Fibroblast of mammary gland (primary cell): ENCODE measurements around the gene RBFOX1.

Source experiments
- DNase-seq: peaks from one replicate; pipeline ENCODE4 v3.0.0-alpha.2; 2010; ENCODE audit warnings: low read depth
- H3K4me3 ChIP-seq: 2 replicates; pipeline ENCODE4 v1.5.1; 2011; ENCODE audit warnings: low read depth, mild to moderate bottlenecking, low read length, moderate library complexity; ENCODE audit not compliant: control insufficient read depth
- CTCF ChIP-seq: conservative IDR thresholded peaks from 2 replicates; pipeline ENCODE4 v1.5.1; 2011; ENCODE audit warnings: low read depth, low read length, inconsistent platforms; ENCODE audit not compliant: control insufficient read depth, insufficient read depth

The RBFOX1 gene

GRCh38 chr16:7366041-7366440, 33.4 kb downstream of the RBFOX1 start:
- no peak overlapping the region for H3K4me3 ChIP-seq
- no peak for TF ChIP-seq CTCF
- DNase-seq: no peak

DNA sequence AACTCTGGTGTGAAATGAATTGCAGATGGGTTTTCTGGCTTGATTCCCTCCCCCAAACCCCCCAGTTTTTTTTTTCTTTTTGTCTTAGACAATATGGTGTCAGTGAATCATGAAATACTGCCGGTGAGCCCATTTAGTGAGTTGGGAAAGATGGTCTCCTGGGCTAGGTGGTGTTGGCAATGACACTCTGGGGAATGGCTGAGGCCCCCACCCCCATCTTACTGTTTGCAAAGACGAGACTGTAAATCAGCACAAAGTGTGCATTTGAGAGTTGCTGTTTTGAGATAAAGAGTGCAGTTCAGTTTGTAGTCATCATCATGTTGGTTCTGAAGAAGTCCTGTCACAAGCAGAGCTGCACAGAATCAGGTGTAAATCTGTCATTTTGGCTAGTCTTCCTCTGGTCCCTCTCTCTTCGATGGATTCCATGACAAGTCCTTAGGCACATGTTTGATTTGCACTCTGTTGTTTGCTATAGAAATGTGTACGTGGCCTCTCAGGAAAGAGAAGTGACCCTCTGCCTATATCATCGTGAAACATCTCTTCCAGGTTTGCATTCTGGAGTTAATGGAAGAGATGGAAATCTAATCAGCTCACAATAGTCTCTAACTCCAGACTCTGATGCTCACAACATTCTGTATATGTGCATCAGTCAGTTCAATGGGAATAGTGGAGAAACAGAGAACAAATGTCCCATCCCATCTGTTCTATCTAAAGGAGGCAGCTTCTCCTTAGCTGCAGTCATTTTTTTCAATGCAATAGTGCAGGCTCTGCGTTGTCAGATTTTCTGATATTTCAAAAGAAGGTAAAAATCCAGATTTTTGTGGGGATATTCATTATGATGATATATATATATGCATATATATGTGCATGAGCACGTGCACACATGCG, 34.6 kb downstream of the RBFOX1 start:
- TF ChIP-seq CTCF: no peak
- H3K4me3 ChIP-seq: no peak overlapping the region
- no peak for DNase-seq

GRCh38 chr16:7369204-7369603, 36.6 kb downstream of the RBFOX1 start:
- no peak overlapping the region for H3K4me3 ChIP-seq
- TF ChIP-seq CTCF: no peak
- no peak for DNase-seq

DNA sequence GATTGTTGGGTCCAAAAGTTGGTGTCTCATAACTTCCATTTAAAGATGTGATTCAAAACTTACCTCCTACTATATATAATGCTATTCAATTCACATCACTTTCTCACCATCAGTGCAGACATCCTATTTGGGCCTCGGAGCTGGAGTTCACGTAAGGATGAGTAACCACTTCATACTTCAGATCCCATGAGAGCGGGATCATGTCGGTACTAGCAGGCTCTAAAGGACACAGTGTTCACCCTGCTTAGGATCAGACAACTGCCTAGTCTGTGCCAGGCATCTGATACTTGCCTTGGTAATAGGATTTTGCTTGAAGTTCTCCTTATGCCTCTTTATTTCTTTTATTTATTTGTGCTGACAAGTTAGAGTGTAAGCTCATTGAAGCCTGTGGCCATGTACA, 39.5 kb downstream of the RBFOX1 start:
- DNase-seq: no peak
- H3K4me3 ChIP-seq: no peak overlapping the region
- TF ChIP-seq CTCF: no peak

GRCh38 chr16:7373776-7374175, 41.1 kb downstream of the RBFOX1 start:
- DNase-seq: no peak
- no peak for TF ChIP-seq CTCF
- H3K4me3 ChIP-seq: no peak overlapping the region

DNA sequence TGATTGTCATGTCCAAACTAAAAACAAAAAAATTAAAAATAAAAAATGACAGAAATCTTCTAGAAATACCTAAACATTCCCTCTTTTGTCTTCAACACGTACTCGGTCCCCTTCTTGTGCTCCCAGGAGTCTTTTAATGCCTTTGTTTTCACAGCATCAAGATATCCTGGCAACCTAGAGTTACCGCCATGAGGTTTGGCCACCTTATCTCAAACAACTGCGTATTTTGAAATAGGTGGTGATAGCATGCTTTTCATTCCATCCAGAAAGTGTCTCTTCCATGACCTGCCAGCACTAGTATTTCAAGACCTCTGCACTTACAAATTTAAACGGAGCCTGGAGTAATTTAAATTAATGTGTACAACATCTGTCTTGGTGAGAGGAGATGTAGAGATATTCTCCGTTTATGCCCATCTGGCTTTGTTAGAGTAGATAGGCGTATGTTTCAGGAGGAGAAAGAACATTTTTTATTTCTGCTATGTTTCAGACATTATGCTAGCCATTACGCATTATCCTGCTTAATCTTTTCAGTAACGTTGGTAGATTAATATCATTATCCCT, 42.0 kb downstream of the RBFOX1 start:
- H3K4me3 ChIP-seq: no peak overlapping the region
- TF ChIP-seq CTCF: no peak
- no peak for DNase-seq
